ENCODE data around the gene IFNL1. TPM values are rescaled to one million over a fixed set of nuclear protein-coding genes. Genes with fewer than 3 reads are reported as not detected.

Gene IFNL1
- total and polyA plus RNA-seq, 7 donors: not detected

- intact Hi-C loops (cut with DNase I): no loop called here
- DNase-seq (no peak), ATAC-seq (no peak)
- Histone ChIP-seq H3K4me1 (no peaks in the 10 kb centered on the region), H3K27me3 (ENCODE audit: insufficient read depth in 3 of 3, low read length in 2 of 3) (peaks cover 0 to 33% (median 5%) of the 10 kb centered on the region in 3 donors), H3K27ac (no peak overlapping the region), H3K4me3 (no peak overlapping the region), H3K36me3 (ENCODE audit: insufficient read depth in 1 of 2, low read depth in 1 of 2) (no peaks in the 10 kb centered on the region), H3K9me3 (no peaks in the 10 kb centered on the region)
- no peak for TF ChIP-seq CTCF (IDR thresholded peaks at IDR 0.05)
- 89 to 93% (median 90%) methylated on average over 9 of the region's 9 CpGs for WGBS, 3 donors
These were observed 3.2 kb downstream of the IFNL1 start for GRCh38 chr19:39299404-39299803.

GRCh38 chr19:39299832-39300231 lies 3.6 kb downstream of the IFNL1 start:
- ATAC-seq (no peak), DNase-seq (no peak)
- TF ChIP-seq CTCF (IDR thresholded peaks at IDR 0.05): no peak
- no peak overlapping the region for H3K4me3 ChIP-seq
- 84 to 85% (median 84%) methylated on average over 10 of the region's 10 CpGs for WGBS, 3 donors
- no peaks in the 10 kb centered on the region for H3K4me1 ChIP-seq
- peaks cover 0 to 38% (median 5%) of the 10 kb centered on the region in 3 donors for H3K27me3 ChIP-seq (ENCODE audit: insufficient read depth in 3 of 3, low read length in 2 of 3)
- no peaks in the 10 kb centered on the region for H3K9me3 ChIP-seq
- intact Hi-C loops (cut with DNase I): no loop called here
- H3K36me3 ChIP-seq (ENCODE audit: insufficient read depth in 1 of 2, low read depth in 1 of 2): no peaks in the 10 kb centered on the region
- no peak overlapping the region for H3K27ac ChIP-seq

GRCh38 chr19:39301021-39301420 lies 4.8 kb downstream of the IFNL1 start:
- intact Hi-C loops (cut with DNase I): no loop called here
- TF ChIP-seq CTCF (IDR thresholded peaks at IDR 0.05): no peak
- Histone ChIP-seq H3K4me1 (no peaks in the 10 kb centered on the region), H3K4me3 (no peak overlapping the region), H3K27me3 (ENCODE audit: insufficient read depth in 3 of 3, low read length in 2 of 3) (peaks cover 0 to 46% (median 8%) of the 10 kb centered on the region in 3 donors), H3K9me3 (no peaks in the 10 kb centered on the region), H3K36me3 (ENCODE audit: insufficient read depth in 1 of 2, low read depth in 1 of 2) (no peaks in the 10 kb centered on the region), H3K27ac (no peak overlapping the region)
- ATAC-seq (no peak), DNase-seq (no peak)
- WGBS, 3 donors: 65 to 75% (median 73%) methylated on average over 4 of the region's 4 CpGs

GRCh38 chr19:39301562-39301961 lies 5.4 kb downstream of the IFNL1 start:
- WGBS, 3 donors: 78 to 87% (median 80%) methylated on average over 2 to 3 of the region's 3 CpGs
- H3K36me3 ChIP-seq (ENCODE audit: insufficient read depth in 1 of 2, low read depth in 1 of 2): no peaks in the 10 kb centered on the region
- DNase-seq (no peak), ATAC-seq (no peak)
- peaks cover 0 to 45% (median 7%) of the 10 kb centered on the region in 3 donors for H3K27me3 ChIP-seq (ENCODE audit: insufficient read depth in 3 of 3, low read length in 2 of 3)
- intact Hi-C loops (cut with DNase I): no loop called here
- no peaks in the 10 kb centered on the region for H3K4me1 ChIP-seq
- H3K27ac ChIP-seq: no peak overlapping the region
- no peaks in the 10 kb centered on the region for H3K9me3 ChIP-seq
- TF ChIP-seq CTCF (IDR thresholded peaks at IDR 0.05): no peak
- no peak overlapping the region for H3K4me3 ChIP-seq
